Natural killer cell (primary cell): Measurements from ENCODE around the gene CYGB. TPM values are rescaled to one million over a fixed set of nuclear protein-coding genes. Genes with fewer than 3 reads are reported as not detected.
"Not testable (repeated sequence)": the region's sequence is repeated elsewhere in the genome, so short reads cannot be mapped to it uniquely, and the experiment has no call there.

ENCODE experiments used
- ATAC-seq, 3 donors: fragments of 150-1000 bp in 2 of 3; fragments of 200-7000 bp in 1 of 3; cut with Tn5 transposase; 1 replicate in 1 of 3; 2 replicates in 2 of 3; pipeline ENCODE4 v1.10.0; 2021; ENCODE audit warnings: mild to moderate bottlenecking in 2 of 3, moderate library complexity in 2 of 3
- DNase-seq, 2 donors: peaks; one replicate each; pipeline versions ENCODE4 v3.0.0 to v3.0.0-alpha.2; 2013 to 2021; ENCODE audit warnings: mixed read lengths in 1 of 2
- H3K27ac ChIP-seq: one replicate; pipeline ENCODE4 v1.5.1; 2013; ENCODE audit warnings: mild to moderate bottlenecking, low read length
- H3K27me3 ChIP-seq: one replicate; pipeline ENCODE4 v1.6.1; 2013; ENCODE audit warnings: low read length; ENCODE audit not compliant: control insufficient read depth, insufficient read depth
- H3K36me3 ChIP-seq: one replicate; pipeline ENCODE4 v1.6.1; 2013; ENCODE audit warnings: low read length; ENCODE audit not compliant: control insufficient read depth, insufficient read depth
- H3K4me1 ChIP-seq: one replicate; pipeline ENCODE4 v1.6.1; 2013; ENCODE audit warnings: low read length; ENCODE audit not compliant: control insufficient read depth, insufficient read depth
- H3K4me3 ChIP-seq: one replicate; pipeline ENCODE4 v1.5.1; 2013; ENCODE audit warnings: low read length
- H3K9me3 ChIP-seq: one replicate; pipeline ENCODE4 v1.6.1; 2013; ENCODE audit warnings: low read length; ENCODE audit not compliant: control insufficient read depth, insufficient read depth
- H3K27ac Mint-ChIP-seq, 2 donors: one replicate each; pipeline ENCODE4 v1.8.0; 2022; ENCODE audit warnings: mild to moderate bottlenecking in 2 of 2, mixed read lengths in 2 of 2, moderate library complexity in 1 of 2
- H3K27me3 Mint-ChIP-seq, 2 donors: one replicate each; pipeline ENCODE4 v1.8.0; 2022; ENCODE audit warnings: low read depth in 2 of 2, mixed read lengths in 2 of 2
- H3K36me3 Mint-ChIP-seq: one replicate; pipeline ENCODE4 v1.8.0; 2022; ENCODE audit warnings: mixed read lengths
- H3K4me1 Mint-ChIP-seq, 2 donors: one replicate each; pipeline ENCODE4 v1.8.0; 2022; ENCODE audit warnings: mixed read lengths in 2 of 2
- H3K4me3 Mint-ChIP-seq: one replicate; pipeline ENCODE4 v1.8.0; 2022; ENCODE audit warnings: mild to moderate bottlenecking, moderate library complexity, mixed read lengths
- H3K9me3 Mint-ChIP-seq, 2 donors: one replicate each; pipeline ENCODE4 v1.8.0; 2022; ENCODE audit warnings: mixed read lengths in 2 of 2
- WGBS: methylation state at CpG from one replicate; pipeline ENCODE4 v1.1.7; 2013; ENCODE audit warnings: missing lambda C conversion rate; ENCODE audit not compliant: insufficient coverage; 5-methylcytosine and 5-hydroxymethylcytosine counted together
- intact Hi-C: fragments of 100-400 bp; cut with micrococcal nuclease; formaldehyde crosslinking; loops from one replicate; pipeline ENCODE4 v1.14.2; 2022
- total RNA-seq, 4 donors: library from RNA; stranded (reverse); fragments of 120-200 nt in 1 of 4; gene quantifications; one replicate each; pipeline versions ENCODE4 v1.2.3 to v1.2.4, GENCODE V29; 2013 to 2022
- TF ChIP-seq, protein P1 (sequence below): fragments of 200-600 bp; IDR thresholded peaks from one replicate; pipeline ENCODE4 v1.8.0; 2022; ENCODE audit warnings: antibody characterized with exemption

The CYGB gene
- total RNA-seq, 3 donors from 2014 or later (not counting 1 experiment from before 2014, with no cell fraction given), result 0.12 to 0.33 (median 0.16) TPM

DNA sequence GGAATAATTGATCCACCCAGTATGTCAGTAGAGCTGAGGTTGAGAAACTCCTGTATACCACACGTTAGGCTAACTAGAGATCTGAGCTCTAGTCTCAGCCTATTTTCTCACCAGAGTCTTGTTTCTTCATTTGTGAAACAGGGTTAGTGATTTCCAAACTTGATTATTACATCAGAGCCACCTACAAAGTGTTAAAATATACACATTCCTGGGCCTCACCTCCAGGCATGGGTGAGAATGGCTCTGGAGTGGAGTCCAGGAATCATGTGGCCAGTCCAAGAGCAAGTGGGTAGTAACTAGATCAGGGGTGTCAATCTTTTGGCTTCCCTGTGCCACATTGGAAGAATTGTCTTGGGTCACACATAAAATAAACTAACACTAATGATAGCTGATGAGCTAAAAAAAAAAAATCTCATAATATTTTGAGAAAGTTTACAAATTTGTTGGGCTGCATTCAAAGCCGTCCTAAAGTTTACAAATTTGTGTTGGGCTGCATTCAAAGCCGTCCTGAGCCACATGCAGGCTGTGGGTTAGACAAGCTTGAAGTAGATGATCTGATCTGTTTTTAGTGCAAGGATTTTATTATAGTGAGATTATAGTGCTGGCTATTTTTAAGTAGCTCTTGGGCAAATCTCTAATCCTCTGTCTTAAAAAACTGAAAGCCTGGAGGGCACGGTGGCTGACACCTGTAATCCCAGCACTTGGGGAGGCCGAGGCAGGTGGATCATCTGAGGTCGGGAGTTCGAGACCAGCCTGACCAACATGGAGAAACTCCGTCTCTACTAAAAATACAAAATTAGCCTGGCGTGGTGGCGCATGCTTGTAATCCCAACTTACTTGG lies 22.7 kb upstream of the CYGB start:
- intact Hi-C loops, result no loop called here
- H3K27me3 ChIP-seq, result no peaks in the 10 kb centered on the region
- peaks cover 38% of the 10 kb centered on the region for H3K4me1 ChIP-seq
- WGBS, result 80% methylated on average over 10 of the region's 10 CpGs
- DNase-seq (peak in 1 of 2 donors; percentile 20), ATAC-seq (no peak)
- H3K4me3 ChIP-seq, result no peak overlapping the region
- no peak overlapping the region for H3K27ac Mint-ChIP-seq
- H3K4me3 Mint-ChIP-seq, result no peak overlapping the region
- H3K27ac ChIP-seq, result no peak overlapping the region
- peaks cover 20% of the 10 kb centered on the region for H3K36me3 ChIP-seq
- no peaks in the 10 kb centered on the region for H3K36me3 Mint-ChIP-seq
- H3K4me1 Mint-ChIP-seq, result peaks cover 32 to 34% of the 10 kb centered on the region in 2 donors
- H3K9me3 Mint-ChIP-seq, result no peaks in the 10 kb centered on the region
- no peaks in the 10 kb centered on the region for H3K27me3 Mint-ChIP-seq
- TF ChIP-seq, protein P1, sequence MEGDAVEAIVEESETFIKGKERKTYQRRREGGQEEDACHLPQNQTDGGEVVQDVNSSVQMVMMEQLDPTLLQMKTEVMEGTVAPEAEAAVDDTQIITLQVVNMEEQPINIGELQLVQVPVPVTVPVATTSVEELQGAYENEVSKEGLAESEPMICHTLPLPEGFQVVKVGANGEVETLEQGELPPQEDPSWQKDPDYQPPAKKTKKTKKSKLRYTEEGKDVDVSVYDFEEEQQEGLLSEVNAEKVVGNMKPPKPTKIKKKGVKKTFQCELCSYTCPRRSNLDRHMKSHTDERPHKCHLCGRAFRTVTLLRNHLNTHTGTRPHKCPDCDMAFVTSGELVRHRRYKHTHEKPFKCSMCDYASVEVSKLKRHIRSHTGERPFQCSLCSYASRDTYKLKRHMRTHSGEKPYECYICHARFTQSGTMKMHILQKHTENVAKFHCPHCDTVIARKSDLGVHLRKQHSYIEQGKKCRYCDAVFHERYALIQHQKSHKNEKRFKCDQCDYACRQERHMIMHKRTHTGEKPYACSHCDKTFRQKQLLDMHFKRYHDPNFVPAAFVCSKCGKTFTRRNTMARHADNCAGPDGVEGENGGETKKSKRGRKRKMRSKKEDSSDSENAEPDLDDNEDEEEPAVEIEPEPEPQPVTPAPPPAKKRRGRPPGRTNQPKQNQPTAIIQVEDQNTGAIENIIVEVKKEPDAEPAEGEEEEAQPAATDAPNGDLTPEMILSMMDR, result no peak
- H3K9me3 ChIP-seq, result no peaks in the 10 kb centered on the region

DNA sequence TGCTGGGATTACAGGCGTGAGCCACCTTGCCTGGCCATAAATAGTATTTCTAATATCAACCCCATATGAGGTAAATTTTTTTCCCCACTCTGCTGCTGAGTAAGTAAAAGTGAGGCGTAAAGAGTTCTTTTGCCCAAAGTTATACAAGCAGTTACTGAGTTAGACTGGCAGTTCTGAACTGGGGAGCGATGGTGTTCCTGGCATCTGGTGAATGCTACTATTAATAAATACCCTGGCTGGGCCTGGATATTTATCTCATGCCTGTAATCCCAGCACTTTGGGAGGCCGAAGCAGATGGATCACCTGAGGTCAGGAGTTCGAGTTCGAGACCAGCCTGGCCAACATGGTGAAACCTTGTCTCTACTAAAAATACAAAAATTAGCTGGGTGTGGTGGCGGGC lies 22.0 kb upstream of the CYGB start:
- intact Hi-C loops, result loop anchor here (2.0 to 5.0 kb wide), 3 partner anchors 65 to 158 kb away; no protein-coding TSS in a partner anchor
- not testable (repeated sequence) for H3K27ac Mint-ChIP-seq, DNase-seq, H3K4me3 ChIP-seq, H3K9me3 ChIP-seq, H3K27me3 Mint-ChIP-seq, H3K27me3 ChIP-seq, H3K27ac ChIP-seq, ATAC-seq, H3K36me3 Mint-ChIP-seq, H3K9me3 Mint-ChIP-seq
- peaks cover 12% of the 10 kb centered on the region for H3K36me3 ChIP-seq
- H3K4me1 ChIP-seq, result peaks cover 38% of the 10 kb centered on the region
- H3K4me1 Mint-ChIP-seq, result peaks cover 32 to 34% of the 10 kb centered on the region in 2 donors
- peak overlapping the region; percentile 26 for H3K4me3 Mint-ChIP-seq
- whole genome bisulfite sequencing, result 94% methylated on average over 5 of the region's 7 CpGs

DNA sequence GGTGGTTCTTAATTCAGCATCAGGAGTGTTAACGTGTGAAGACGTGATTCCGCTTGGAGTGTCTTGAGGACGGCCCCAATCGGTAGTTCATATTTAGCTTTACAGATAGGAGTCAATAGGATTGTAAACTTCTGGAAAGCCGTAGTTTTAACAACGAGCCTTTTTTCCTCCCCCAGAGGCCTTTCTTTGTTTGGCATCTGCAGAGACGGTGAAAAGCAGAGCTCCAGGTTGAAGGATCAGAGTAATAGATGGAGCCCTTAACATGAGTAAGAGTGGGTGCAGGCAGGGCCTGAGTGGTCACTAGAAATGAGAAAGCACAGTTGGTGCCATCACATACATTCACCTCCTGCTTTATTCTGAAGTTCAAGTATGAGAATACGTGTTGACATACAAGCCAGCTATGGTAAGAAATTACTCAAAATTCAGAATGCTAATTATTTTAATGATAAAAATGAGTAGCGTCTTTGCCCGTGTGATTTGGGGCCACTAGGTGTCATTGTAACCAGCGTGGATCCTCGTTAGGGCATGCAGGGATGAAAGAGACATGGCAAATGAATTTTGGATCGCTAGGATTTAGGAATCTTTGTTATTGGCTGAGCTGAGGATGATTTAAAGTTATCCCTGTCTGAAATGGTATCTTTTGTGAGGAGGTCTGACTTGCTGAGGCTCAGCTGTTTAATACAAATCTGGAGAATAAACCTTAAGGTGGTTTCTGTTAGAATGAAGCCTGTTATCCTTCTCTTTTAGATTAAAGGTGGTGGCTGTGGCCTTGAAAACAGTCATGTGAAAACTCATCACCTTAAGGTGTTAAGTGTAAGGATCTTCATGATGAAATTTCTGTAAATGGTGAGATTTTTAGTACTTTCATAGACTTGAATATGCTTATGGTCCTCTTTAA lies 20.9 kb upstream of the CYGB start:
- H3K36me3 Mint-ChIP-seq, result no peaks in the 10 kb centered on the region
- TF ChIP-seq, protein P1, result peak; percentile 46
- peaks cover 38% of the 10 kb centered on the region for H3K4me1 ChIP-seq

More for the DNA sequence above, 20.9 kb upstream of the CYGB start:
- peak overlapping the region; percentile 94 for H3K27ac ChIP-seq
- peak in 1 of 2 donors; percentile 55 for DNase-seq
- H3K9me3 ChIP-seq, result no peaks in the 10 kb centered on the region
- intact Hi-C loops, result loop anchor here (2.0 to 5.0 kb wide), 3 partner anchors 66 to 159 kb away; no protein-coding TSS in a partner anchor
- Mint-ChIP-seq H3K4me1 (peaks cover 32 to 34% of the 10 kb centered on the region in 2 donors), H3K4me3 (peak overlapping the region; percentile 100), H3K9me3 (no peaks in the 10 kb centered on the region), H3K27ac (peak overlapping the region; percentile 100), H3K27me3 (no peaks in the 10 kb centered on the region)
- H3K36me3 ChIP-seq, result peaks cover 10% of the 10 kb centered on the region
- no peaks in the 10 kb centered on the region for H3K27me3 ChIP-seq
- H3K4me3 ChIP-seq, result peak overlapping the region; percentile 72
- 1% methylated on average over 14 of the region's 14 CpGs for WGBS
- ATAC-seq, result no peak
